ENCODE measurements around the gene NTRK2.

NTRK2 gene

GRCh38 chr9:84947412-84947972 lies 278.0 kb downstream of the NTRK2 start:
- ATAC-seq, result no peak
- no peak for TF ChIP-seq TOX (CRISPR knock-in tag; IDR thresholded peaks at IDR 0.05; ENCODE audit: borderline replicate concordance)
- TF ChIP-seq ZNF565 (CRISPR knock-in tag; conservative IDR thresholded peaks at IDR 0.05; ENCODE audit: low read depth), result no peak
- TF ChIP-seq ZNF8 (CRISPR knock-in tag; IDR thresholded peaks at IDR 0.05), result no peak
- TF ChIP-seq PPARA (CRISPR knock-in tag; IDR thresholded peaks at IDR 0.05; ENCODE audit: borderline replicate concordance), result no peak
- TF ChIP-seq, protein P1, sequence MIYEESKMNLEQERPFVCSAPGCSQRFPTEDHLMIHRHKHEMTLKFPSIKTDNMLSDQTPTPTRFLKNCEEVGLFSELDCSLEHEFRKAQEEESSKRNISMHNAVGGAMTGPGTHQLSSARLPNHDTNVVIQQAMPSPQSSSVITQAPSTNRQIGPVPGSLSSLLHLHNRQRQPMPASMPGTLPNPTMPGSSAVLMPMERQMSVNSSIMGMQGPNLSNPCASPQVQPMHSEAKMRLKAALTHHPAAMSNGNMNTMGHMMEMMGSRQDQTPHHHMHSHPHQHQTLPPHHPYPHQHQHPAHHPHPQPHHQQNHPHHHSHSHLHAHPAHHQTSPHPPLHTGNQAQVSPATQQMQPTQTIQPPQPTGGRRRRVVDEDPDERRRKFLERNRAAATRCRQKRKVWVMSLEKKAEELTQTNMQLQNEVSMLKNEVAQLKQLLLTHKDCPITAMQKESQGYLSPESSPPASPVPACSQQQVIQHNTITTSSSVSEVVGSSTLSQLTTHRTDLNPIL (CRISPR knock-in tag; IDR thresholded peaks at IDR 0.05; ENCODE audit: low read depth), result no peak

DNA sequence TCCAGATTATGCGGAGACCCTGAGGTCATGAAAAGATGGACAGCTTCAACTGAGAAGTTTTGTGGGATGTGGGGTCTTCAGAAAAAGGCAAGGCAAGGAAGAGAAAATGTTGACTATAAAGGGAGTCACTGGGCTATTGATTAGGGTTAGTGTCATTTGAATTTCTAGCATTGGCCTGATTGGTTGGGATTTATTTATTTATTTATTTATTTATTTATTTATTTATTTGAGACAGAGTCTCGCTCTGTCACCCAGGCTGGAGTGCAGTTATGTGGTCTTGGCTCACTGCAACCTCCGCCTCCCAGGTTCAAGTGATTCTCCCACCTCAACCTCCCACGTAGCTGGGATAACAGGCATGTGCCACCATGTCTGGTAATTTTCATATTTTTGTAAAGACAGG lies 279.7 kb downstream of the NTRK2 start:
- no peak for ATAC-seq

GRCh38 chr9:84949971-84950370 lies 280.4 kb downstream of the NTRK2 start:
- no peak for ATAC-seq
- no peak for TF ChIP-seq ZNF565 (CRISPR knock-in tag; conservative IDR thresholded peaks at IDR 0.05; ENCODE audit: low read depth)
- no peak for TF ChIP-seq OSR1 (CRISPR knock-in tag; IDR thresholded peaks at IDR 0.05)
- no peak for TF ChIP-seq ZFP3 (CRISPR knock-in tag; IDR thresholded peaks at IDR 0.05)
- TF ChIP-seq PPARA (CRISPR knock-in tag; IDR thresholded peaks at IDR 0.05; ENCODE audit: borderline replicate concordance), result no peak
- TF ChIP-seq ZFP30 (CRISPR knock-in tag; IDR thresholded peaks at IDR 0.05), result no peak
- TF ChIP-seq TSHZ2 (CRISPR knock-in tag; IDR thresholded peaks at IDR 0.05), result no peak
- TF ChIP-seq TCF4 (CRISPR knock-in tag; IDR thresholded peaks at IDR 0.05; ENCODE audit: borderline replicate concordance), result no peak
- no peak for TF ChIP-seq ESRRG (CRISPR knock-in tag; IDR thresholded peaks at IDR 0.05)
- TF ChIP-seq ZC3H10 (CRISPR knock-in tag; IDR thresholded peaks at IDR 0.05), result no peak
- TF ChIP-seq CSRNP3 (CRISPR knock-in tag; IDR thresholded peaks at IDR 0.05), result no peak
- no peak for TF ChIP-seq ISL1 (CRISPR knock-in tag; IDR thresholded peaks at IDR 0.05)
- no peak for TF ChIP-seq ARNTL (CRISPR knock-in tag; IDR thresholded peaks at IDR 0.05; ENCODE audit: borderline replicate concordance, low read depth)
- TF ChIP-seq, protein P2, sequence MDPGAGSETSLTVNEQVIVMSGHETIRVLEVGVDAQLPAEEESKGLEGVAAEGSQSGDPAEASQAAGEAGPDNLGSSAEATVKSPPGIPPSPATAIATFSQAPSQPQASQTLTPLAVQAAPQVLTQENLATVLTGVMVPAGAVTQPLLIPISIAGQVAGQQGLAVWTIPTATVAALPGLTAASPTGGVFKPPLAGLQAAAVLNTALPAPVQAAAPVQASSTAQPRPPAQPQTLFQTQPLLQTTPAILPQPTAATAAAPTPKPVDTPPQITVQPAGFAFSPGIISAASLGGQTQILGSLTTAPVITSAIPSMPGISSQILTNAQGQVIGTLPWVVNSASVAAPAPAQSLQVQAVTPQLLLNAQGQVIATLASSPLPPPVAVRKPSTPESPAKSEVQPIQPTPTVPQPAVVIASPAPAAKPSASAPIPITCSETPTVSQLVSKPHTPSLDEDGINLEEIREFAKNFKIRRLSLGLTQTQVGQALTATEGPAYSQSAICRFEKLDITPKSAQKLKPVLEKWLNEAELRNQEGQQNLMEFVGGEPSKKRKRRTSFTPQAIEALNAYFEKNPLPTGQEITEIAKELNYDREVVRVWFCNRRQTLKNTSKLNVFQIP (CRISPR knock-in tag; IDR thresholded peaks at IDR 0.05; ENCODE audit: borderline replicate concordance, low read depth), result no peak

More for the DNA sequence above, 279.7 kb downstream of the NTRK2 start:
- no peak for TF ChIP-seq ISL1 (CRISPR knock-in tag; IDR thresholded peaks at IDR 0.05)
- TF ChIP-seq, protein P2 (CRISPR knock-in tag; IDR thresholded peaks at IDR 0.05; ENCODE audit: borderline replicate concordance, low read depth), result no peak
- no peak for TF ChIP-seq ZC3H10 (CRISPR knock-in tag; IDR thresholded peaks at IDR 0.05)
- TF ChIP-seq PPARA (CRISPR knock-in tag; IDR thresholded peaks at IDR 0.05; ENCODE audit: borderline replicate concordance), result no peak

- TF ChIP-seq ZFP30 (CRISPR knock-in tag; IDR thresholded peaks at IDR 0.05), result no peak
- TF ChIP-seq, protein P1 (CRISPR knock-in tag; IDR thresholded peaks at IDR 0.05; ENCODE audit: low read depth), result no peak
- no peak for TF ChIP-seq TOX (CRISPR knock-in tag; IDR thresholded peaks at IDR 0.05; ENCODE audit: borderline replicate concordance)
- no peak for TF ChIP-seq CSDC2 (CRISPR knock-in tag; IDR thresholded peaks at IDR 0.05)
- TF ChIP-seq ISL1 (CRISPR knock-in tag; IDR thresholded peaks at IDR 0.05), result no peak
- no peak for TF ChIP-seq ZNF70 (CRISPR knock-in tag; IDR thresholded peaks at IDR 0.05)
- TF ChIP-seq SNAI2 (CRISPR knock-in tag; IDR thresholded peaks at IDR 0.05), result no peak
- TF ChIP-seq CSRNP3 (CRISPR knock-in tag; IDR thresholded peaks at IDR 0.05), result no peak
- TF ChIP-seq RARB (CRISPR knock-in tag; IDR thresholded peaks at IDR 0.05), result no peak
- TF ChIP-seq ZNF565 (CRISPR knock-in tag; conservative IDR thresholded peaks at IDR 0.05; ENCODE audit: low read depth), result no peak
- no peak for TF ChIP-seq PPARA (CRISPR knock-in tag; IDR thresholded peaks at IDR 0.05; ENCODE audit: borderline replicate concordance)
- TF ChIP-seq TCF4 (CRISPR knock-in tag; IDR thresholded peaks at IDR 0.05; ENCODE audit: borderline replicate concordance), result no peak
- no peak for ATAC-seq
Observed at GRCh38 chr9:84950879-84951811, 281.6 kb downstream of the NTRK2 start.
